Measurements from ENCODE around the gene TM7SF2.
"Not testable (repeated sequence)": the region's sequence is repeated elsewhere in the genome, so short reads cannot be mapped to it uniquely, and the experiment has no call there.

Gene TM7SF2

DNA sequence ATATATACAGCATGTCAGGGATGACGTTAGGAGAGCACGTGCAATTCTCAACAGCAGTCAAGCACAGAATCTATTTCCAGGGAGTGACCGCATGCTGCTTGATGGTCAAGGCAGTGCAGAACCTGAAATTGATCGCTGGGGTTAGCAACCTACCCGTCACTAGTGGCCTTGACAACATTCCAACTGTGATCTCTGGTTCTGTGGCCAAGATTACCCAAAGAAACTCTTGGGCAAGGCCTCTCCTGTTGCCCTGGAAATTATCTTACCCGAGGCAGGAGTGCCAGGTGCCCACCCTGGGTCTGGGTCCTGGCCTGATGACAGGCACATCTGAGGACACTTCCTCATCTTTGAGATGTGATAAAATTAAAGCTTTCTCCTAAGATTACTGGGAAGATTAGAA lies 2.2 kb downstream of the TM7SF2 start:
- Histone ChIP-seq H3K9me3 (ENCODE audit: control insufficient read depth in 1 of 2, low read length in 2 of 2) (no peaks in the 10 kb centered on the region), H3K9ac (ENCODE audit: low read depth in 1 of 2, low read length in 2 of 2) (peak overlapping the region in 1 of 2 donors; percentile 73), H3K4me1 (ENCODE audit: control insufficient read depth in 1 of 2, insufficient read depth in 2 of 2, low read length in 2 of 2) (peaks cover 33 to 49% of the 10 kb centered on the region in 2 donors)

DNA sequence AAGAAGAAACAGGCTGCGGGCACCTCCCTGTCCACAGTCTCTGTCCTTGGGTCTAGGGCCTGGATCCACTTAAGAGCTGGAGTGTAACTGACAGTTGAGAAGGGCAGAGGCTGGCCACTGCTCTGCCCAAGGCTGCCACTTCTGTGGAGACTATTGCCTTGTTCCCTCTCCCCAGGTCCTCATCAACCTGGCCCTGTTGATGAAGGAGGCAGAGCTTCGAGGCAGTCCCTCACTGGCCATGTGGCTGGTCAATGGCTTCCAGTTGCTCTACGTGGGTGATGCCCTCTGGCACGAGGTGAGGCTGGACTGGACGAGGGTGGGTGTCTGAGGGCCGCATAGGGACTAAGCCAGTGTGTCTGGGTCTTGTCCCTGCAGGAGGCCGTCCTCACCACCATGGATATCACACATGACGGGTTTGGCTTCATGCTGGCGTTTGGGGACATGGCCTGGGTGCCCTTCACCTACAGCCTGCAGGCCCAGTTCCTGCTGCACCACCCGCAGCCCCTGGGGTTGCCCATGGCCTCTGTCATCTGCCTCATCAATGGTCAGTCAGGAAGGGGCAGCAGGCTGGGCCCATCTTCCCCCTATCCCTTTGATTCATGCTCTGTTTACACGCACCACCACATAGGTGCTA lies 3.0 kb downstream of the TM7SF2 start:
- no peak overlapping the region for H3K9ac ChIP-seq (ENCODE audit: low read depth in 1 of 2, low read length in 2 of 2)
- peaks cover 10 to 16% of the 10 kb centered on the region in 2 donors for H3K36me3 ChIP-seq (ENCODE audit: control insufficient read depth in 1 of 2, insufficient read depth in 2 of 2, low read length in 2 of 2)
- H3K4me1 ChIP-seq (ENCODE audit: control insufficient read depth in 1 of 2, insufficient read depth in 2 of 2, low read length in 2 of 2): peaks cover 33 to 50% of the 10 kb centered on the region in 2 donors
- H3K27me3 ChIP-seq (ENCODE audit: control insufficient read depth in 1 of 2, insufficient read depth in 2 of 2, low read length in 2 of 2): no peaks in the 10 kb centered on the region
- H3K9me3 ChIP-seq (ENCODE audit: control insufficient read depth in 1 of 2, low read length in 2 of 2): no peaks in the 10 kb centered on the region
- H3K4me3 ChIP-seq (ENCODE audit: low read depth in 1 of 2, low read length in 2 of 2): no peak overlapping the region
- H3K27ac ChIP-seq (ENCODE audit: low read depth, low read length): no peak overlapping the region

More for the DNA sequence above, 2.2 kb downstream of the TM7SF2 start:
- H3K4me3 ChIP-seq (ENCODE audit: low read depth in 1 of 2, low read length in 2 of 2): no peak overlapping the region
- peaks cover 10 to 18% of the 10 kb centered on the region in 2 donors for H3K36me3 ChIP-seq (ENCODE audit: control insufficient read depth in 1 of 2, insufficient read depth in 2 of 2, low read length in 2 of 2)
- H3K27ac ChIP-seq (ENCODE audit: low read depth, low read length): no peak overlapping the region
- no peaks in the 10 kb centered on the region for H3K27me3 ChIP-seq (ENCODE audit: control insufficient read depth in 1 of 2, insufficient read depth in 2 of 2, low read length in 2 of 2)

DNA sequence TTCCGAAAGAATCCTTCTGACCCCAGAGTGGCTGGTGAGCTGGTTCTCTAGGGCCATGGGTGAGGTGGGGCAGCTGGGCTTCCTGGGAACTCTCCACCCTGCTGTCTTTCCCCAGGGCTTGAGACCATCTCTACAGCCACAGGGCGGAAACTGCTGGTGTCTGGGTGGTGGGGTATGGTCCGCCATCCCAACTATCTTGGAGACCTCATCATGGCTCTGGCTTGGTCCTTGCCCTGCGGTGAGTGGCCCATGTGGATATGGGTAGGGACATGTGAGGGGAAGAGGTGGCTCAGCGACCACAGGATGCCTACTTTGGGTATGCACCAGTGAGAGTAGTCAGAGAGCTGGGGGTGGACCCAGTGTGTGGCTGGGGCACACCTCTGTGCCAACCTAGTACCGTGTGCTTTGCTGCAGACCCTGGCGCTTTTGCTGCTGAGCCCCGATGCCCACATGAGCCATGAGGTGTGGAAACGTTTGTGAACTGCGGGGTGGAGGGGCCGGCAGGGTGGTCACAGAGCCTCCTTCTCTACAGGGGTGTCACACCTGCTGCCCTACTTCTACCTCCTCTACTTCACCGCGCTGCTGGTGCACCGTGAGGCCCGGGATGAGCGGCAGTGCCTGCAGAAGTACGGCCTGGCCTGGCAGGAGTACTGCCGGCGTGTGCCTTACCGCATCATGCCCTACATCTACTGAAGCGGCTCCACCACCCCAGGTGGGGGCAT lies 3.9 kb downstream of the TM7SF2 start:
- H3K9ac ChIP-seq (ENCODE audit: low read depth in 1 of 2, low read length in 2 of 2): no peak overlapping the region
- no peaks in the 10 kb centered on the region for H3K9me3 ChIP-seq (ENCODE audit: control insufficient read depth in 1 of 2, low read length in 2 of 2)
- peaks cover 19 to 22% of the 10 kb centered on the region in 2 donors for H3K36me3 ChIP-seq (ENCODE audit: control insufficient read depth in 1 of 2, insufficient read depth in 2 of 2, low read length in 2 of 2)
- H3K4me1 ChIP-seq (ENCODE audit: control insufficient read depth in 1 of 2, insufficient read depth in 2 of 2, low read length in 2 of 2): peaks cover 38 to 53% of the 10 kb centered on the region in 2 donors
- no peak overlapping the region for H3K27ac ChIP-seq (ENCODE audit: low read depth, low read length)
- H3K27me3 ChIP-seq (ENCODE audit: control insufficient read depth in 1 of 2, insufficient read depth in 2 of 2, low read length in 2 of 2): no peaks in the 10 kb centered on the region
- H3K4me3 ChIP-seq (ENCODE audit: low read depth in 1 of 2, low read length in 2 of 2): no peak overlapping the region

GRCh38 chr11:65116370-65117205 lies 4.9 kb downstream of the TM7SF2 start:
- no peaks in the 10 kb centered on the region for H3K27me3 ChIP-seq (ENCODE audit: control insufficient read depth in 1 of 2, insufficient read depth in 2 of 2, low read length in 2 of 2)

GRCh38 chr11:65117206-65118096 lies 5.8 kb downstream of the TM7SF2 start, which contains the start of gene ZNHIT2:
Gene ZNHIT2, minus strand, starts transcription at chr11:65117701. Its CDS starts 48 bp downstream, at chr11:65117653.
- Histone ChIP-seq H3K4me1 (ENCODE audit: control insufficient read depth in 1 of 2, insufficient read depth in 2 of 2, low read length in 2 of 2) (peaks cover 36 to 51% of the 10 kb centered on the region in 2 donors), H3K27me3 (ENCODE audit: control insufficient read depth in 1 of 2, insufficient read depth in 2 of 2, low read length in 2 of 2) (no peaks in the 10 kb centered on the region), H3K4me3 (ENCODE audit: low read depth in 1 of 2, low read length in 2 of 2) (peak within 1 kb of the TSS; percentile 75 to 84), H3K9ac (ENCODE audit: low read depth in 1 of 2, low read length in 2 of 2) (peak within 1 kb of the TSS; percentile 62 to 86), H3K27ac (ENCODE audit: low read depth, low read length) (peak within 1 kb of the TSS; percentile 69), H3K36me3 (ENCODE audit: control insufficient read depth in 1 of 2, insufficient read depth in 2 of 2, low read length in 2 of 2) (peaks cover 26 to 27% of the 10 kb centered on the region in 2 donors), H3K9me3 (ENCODE audit: control insufficient read depth in 1 of 2, low read length in 2 of 2) (no peaks in the 10 kb centered on the region)

More at GRCh38 chr11:65116370-65117205, 4.9 kb downstream of the TM7SF2 start:
- Histone ChIP-seq H3K9ac (ENCODE audit: low read depth in 1 of 2, low read length in 2 of 2) (peak overlapping the region; percentile 62 to 86), H3K9me3 (ENCODE audit: control insufficient read depth in 1 of 2, low read length in 2 of 2) (no peaks in the 10 kb centered on the region), H3K27ac (ENCODE audit: low read depth, low read length) (peak overlapping the region; percentile 69), H3K4me1 (ENCODE audit: control insufficient read depth in 1 of 2, insufficient read depth in 2 of 2, low read length in 2 of 2) (peaks cover 36 to 54% of the 10 kb centered on the region in 2 donors), H3K4me3 (ENCODE audit: low read depth in 1 of 2, low read length in 2 of 2) (peak overlapping the region; percentile 75 to 84), H3K36me3 (ENCODE audit: control insufficient read depth in 1 of 2, insufficient read depth in 2 of 2, low read length in 2 of 2) (peaks cover 26 to 27% of the 10 kb centered on the region in 2 donors)

DNA sequence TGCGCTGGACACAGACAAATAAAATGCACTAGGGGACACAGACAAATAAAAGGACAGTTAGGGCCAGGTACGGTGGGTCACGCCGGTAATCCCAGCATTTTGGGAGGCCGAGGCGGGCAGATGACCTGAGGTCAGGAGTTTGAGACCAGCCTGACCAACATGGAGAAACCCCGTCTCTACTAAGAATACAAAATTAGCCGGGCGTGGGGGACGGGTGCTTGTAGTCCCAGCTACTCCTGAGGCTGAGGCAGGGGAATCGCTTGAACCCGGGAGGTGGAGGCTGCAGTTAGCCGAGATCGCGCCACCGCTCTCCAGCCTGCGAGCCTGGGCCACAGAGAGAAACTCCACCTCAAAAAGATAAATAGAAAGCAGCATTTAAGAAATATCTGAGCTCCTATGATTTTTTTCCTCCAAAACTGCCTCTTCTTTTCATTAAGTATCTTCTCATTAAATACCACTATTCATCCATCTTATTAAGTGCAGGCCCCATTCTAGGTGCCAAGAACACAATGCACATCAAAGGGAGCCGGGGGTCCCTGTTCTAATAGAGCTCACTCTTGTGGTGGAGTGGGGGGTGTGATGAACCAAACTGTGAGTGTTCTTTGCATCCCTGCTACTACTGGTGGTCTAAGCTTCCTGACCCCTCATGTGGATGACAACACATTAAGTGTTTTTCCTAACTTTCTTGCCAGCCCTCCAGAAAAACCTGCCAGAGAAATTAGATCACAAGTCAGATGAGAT lies 6.6 kb downstream of the TM7SF2 start:
- no peaks in the 10 kb centered on the region for H3K27me3 ChIP-seq (ENCODE audit: control insufficient read depth in 1 of 2, insufficient read depth in 2 of 2, low read length in 2 of 2)
- peaks cover 26 to 27% of the 10 kb centered on the region in 2 donors for H3K36me3 ChIP-seq (ENCODE audit: control insufficient read depth in 1 of 2, insufficient read depth in 2 of 2, low read length in 2 of 2)
- no peak overlapping the region for H3K27ac ChIP-seq (ENCODE audit: low read depth, low read length)
- no peak overlapping the region for H3K4me3 ChIP-seq (ENCODE audit: low read depth in 1 of 2, low read length in 2 of 2)
- peak overlapping the region in 1 of 2 donors; percentile 23 for H3K9ac ChIP-seq (ENCODE audit: low read depth in 1 of 2, low read length in 2 of 2)
- peaks cover 36 to 49% of the 10 kb centered on the region in 2 donors for H3K4me1 ChIP-seq (ENCODE audit: control insufficient read depth in 1 of 2, insufficient read depth in 2 of 2, low read length in 2 of 2)
- no peaks in the 10 kb centered on the region for H3K9me3 ChIP-seq (ENCODE audit: control insufficient read depth in 1 of 2, low read length in 2 of 2)

DNA sequence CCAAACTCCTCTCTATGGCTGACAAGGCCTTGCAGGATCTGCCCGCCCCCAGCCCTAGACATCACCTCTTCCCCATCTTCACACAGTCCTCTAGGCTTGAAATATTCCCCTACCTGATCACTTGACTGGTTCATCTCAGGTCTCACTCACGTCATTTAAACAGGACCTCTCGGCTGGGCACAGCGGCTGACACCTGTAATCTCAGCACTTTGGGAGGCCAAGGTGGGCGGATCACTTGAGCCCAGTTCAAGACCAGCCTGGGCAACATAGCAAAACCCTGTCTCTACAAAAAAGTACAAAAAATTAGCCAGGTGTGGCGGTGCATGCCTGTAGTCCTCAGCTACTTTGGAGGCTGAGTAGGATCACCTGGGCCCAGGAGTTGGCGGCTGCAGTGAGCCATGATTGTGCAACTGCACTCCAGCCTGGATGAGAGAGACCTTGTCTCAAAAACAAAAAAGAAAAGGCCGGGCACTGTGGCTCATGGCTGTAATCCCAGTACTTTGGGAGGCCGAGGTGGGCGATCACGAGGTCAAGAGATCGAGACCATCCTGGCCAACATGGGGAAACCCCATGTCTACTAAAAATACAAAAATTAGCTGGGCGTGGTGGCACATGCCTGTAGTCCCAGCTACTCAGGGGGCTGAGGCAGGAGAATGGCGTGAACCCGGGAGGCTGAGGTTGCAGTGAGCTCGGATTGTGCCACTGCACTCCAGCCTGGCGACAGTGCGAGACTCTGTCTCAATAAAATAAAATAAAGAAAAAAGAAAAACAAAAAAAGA lies 7.4 kb downstream of the TM7SF2 start:
- H3K9ac ChIP-seq (ENCODE audit: low read depth in 1 of 2, low read length in 2 of 2); H3K27ac ChIP-seq (ENCODE audit: low read depth, low read length); H3K4me3 ChIP-seq (ENCODE audit: low read depth in 1 of 2, low read length in 2 of 2); H3K27me3 ChIP-seq (ENCODE audit: control insufficient read depth in 1 of 2, insufficient read depth in 2 of 2, low read length in 2 of 2); H3K9me3 ChIP-seq (ENCODE audit: control insufficient read depth in 1 of 2, low read length in 2 of 2): not testable (repeated sequence)
- H3K36me3 ChIP-seq (ENCODE audit: control insufficient read depth in 1 of 2, insufficient read depth in 2 of 2, low read length in 2 of 2): peaks cover 26 to 27% of the 10 kb centered on the region in 2 donors
- H3K4me1 ChIP-seq (ENCODE audit: control insufficient read depth in 1 of 2, insufficient read depth in 2 of 2, low read length in 2 of 2): peaks cover 32 to 46% of the 10 kb centered on the region in 2 donors

- Histone ChIP-seq H3K9ac (ENCODE audit: low read depth in 1 of 2, low read length in 2 of 2) (peak overlapping the region in 1 of 2 donors; percentile 93), H3K4me3 (ENCODE audit: low read depth in 1 of 2, low read length in 2 of 2) (no peak overlapping the region), H3K27me3 (ENCODE audit: control insufficient read depth in 1 of 2, insufficient read depth in 2 of 2, low read length in 2 of 2) (no peaks in the 10 kb centered on the region), H3K27ac (ENCODE audit: low read depth, low read length) (no peak overlapping the region), H3K4me1 (ENCODE audit: control insufficient read depth in 1 of 2, insufficient read depth in 2 of 2, low read length in 2 of 2) (peaks cover 32 to 46% of the 10 kb centered on the region in 2 donors), H3K9me3 (ENCODE audit: control insufficient read depth in 1 of 2, low read length in 2 of 2) (no peaks in the 10 kb centered on the region), H3K36me3 (ENCODE audit: control insufficient read depth in 1 of 2, insufficient read depth in 2 of 2, low read length in 2 of 2) (peaks cover 26 to 32% of the 10 kb centered on the region in 2 donors)
Measured at GRCh38 chr11:65119670-65119995, 8.0 kb downstream of the TM7SF2 start.

All from duodenal mucosa (tissue), 2 donors.